ENCODE measurements around the gene PSD2. TPM values are rescaled to one million over a fixed set of nuclear protein-coding genes. Genes with fewer than 3 reads are reported as not detected.

PSD2 gene
- total and polyA plus RNA-seq, 2 donors (not counting 1 experiment from before 2014, with no cell fraction given): 0.10 to 0.17 TPM

GRCh38 chr5:139787568-139788293 is 7.9 kb upstream of the PSD2 start:
- ChIA-PET POLR2A (interaction anchor here (0.7 kb wide), 1 partner anchor 42 kb away, joined by 3 read pairs; no protein-coding TSS in a partner anchor), CTCF (interaction anchor here (0.6 to 9.4 kb wide), 44 partner anchors 9 to 372 kb away, joined by 3 to 203 read pairs (median 4); partner anchors contain the start of gene DNAJC18)
- peaks cover 28% of the 10 kb centered on the region for H3K27me3 Mint-ChIP-seq
- DNase-seq (peak; percentile 88), ATAC-seq (ENCODE audit: low read depth) (peak; percentile 91)
- H3K4me1 ChIP-seq (ENCODE audit: control insufficient read depth in 2 of 2, insufficient read depth in 2 of 2, low read length in 2 of 2): peaks cover 3 to 13% of the 10 kb centered on the region in 2 donors
- no peaks in the 10 kb centered on the region for H3K9me3 Mint-ChIP-seq (ENCODE audit: insufficient read depth)
- H3K4me3 ChIP-seq (ENCODE audit: control extremely low read depth in 1 of 5, extremely low read depth in 1 of 5, insufficient read depth in 1 of 5, low read depth in 2 of 5, low read length in 4 of 5): peak overlapping the region; percentile 43 to 70 (median 62)
- H3K9me3 ChIP-seq (ENCODE audit: control extremely low read depth in 1 of 3, control insufficient read depth in 2 of 3, insufficient read depth in 1 of 3, low read length in 2 of 3): peaks cover 0 to 2% (median 0%) of the 10 kb centered on the region in 3 donors
- peak overlapping the region; percentile 82 for H3K4me2 ChIP-seq (replicated peaks; ENCODE audit: low read depth, low read length, poor library complexity, severe bottlenecking)
- peak overlapping the region; percentile 93 for H3K4me3 Mint-ChIP-seq
- H4K20me1 ChIP-seq (ENCODE audit: control insufficient read depth, insufficient read depth, low read length, poor library complexity, severe bottlenecking): no peaks in the 10 kb centered on the region
- peak; percentile 97 for TF ChIP-seq CTCF (IDR thresholded peaks at IDR 0.05)
- no peak for TF ChIP-seq EZH2 (IDR thresholded peaks at IDR 0.05; ENCODE audit: borderline replicate concordance, insufficient read depth, low read depth, low read length, poor library complexity, severe bottlenecking)
- peaks cover 10% of the 10 kb centered on the region for H3K4me1 Mint-ChIP-seq
- under 1% methylated on average over 50 of the region's 57 CpGs for WGBS (ENCODE audit: insufficient coverage)
- H3K9ac ChIP-seq (ENCODE audit: low read length): peak overlapping the region; percentile 58
- peak overlapping the region; percentile 37 for H3K27ac Mint-ChIP-seq
- H2AFZ ChIP-seq (ENCODE audit: insufficient read depth, low read depth, low read length, poor library complexity, severe bottlenecking): peak overlapping the region; percentile 79
- peaks cover 0 to 15% (median 4%) of the 10 kb centered on the region in 4 experiments for H3K27me3 ChIP-seq (replicated peaks in 1 of 4; ENCODE audit: control extremely low read depth in 1 of 4, control insufficient read depth in 3 of 4, insufficient read depth in 4 of 4, low read length in 3 of 4)
- no peak overlapping the region for H3K27ac ChIP-seq (ENCODE audit: low read length in 2 of 2)
- H3K79me2 ChIP-seq (ENCODE audit: control insufficient read depth, insufficient read depth, low read length): no peaks in the 10 kb centered on the region
- intact Hi-C loops (cut with micrococcal nuclease): loop anchor here (1.0 kb wide), 2 partner anchors 57 to 370 kb away; no protein-coding TSS in a partner anchor
- H3K36me3 ChIP-seq (replicated peaks in 1 of 2; ENCODE audit: control extremely low read depth in 1 of 2, control insufficient read depth in 1 of 2, extremely low read depth in 1 of 2, insufficient read depth in 2 of 2, low read length in 1 of 2): no peaks in the 10 kb centered on the region
